LNCaP clone FGC (cell line): ENCODE measurements around the gene NFIA.

ENCODE experiments used
- DNase-seq: peaks from one replicate; pipeline ENCODE4 v3.0.0-alpha.2; 2011; ENCODE audit warnings: low read depth
- H3K4me3 ChIP-seq: 2 replicates; pipeline ENCODE4 v1.5.1; 2011; ENCODE audit warnings: mild to moderate bottlenecking, low read depth, low read length, control low read depth
- CTCF ChIP-seq: IDR thresholded peaks from 2 replicates; pipeline ENCODE4 v1.5.1; 2012; ENCODE audit warnings: mild to moderate bottlenecking; ENCODE audit not compliant: control insufficient read depth, insufficient read depth; ENCODE audit errors: extremely low read depth

NFIA gene

GRCh38 chr1:61406467-61406866, 324.1 kb downstream of the NFIA start:
- DNase-seq, result no peak
- H3K4me3 ChIP-seq, result no peak overlapping the region
- TF ChIP-seq CTCF, result no peak

- TF ChIP-seq CTCF, result no peak
- no peak overlapping the region for H3K4me3 ChIP-seq
- no peak for DNase-seq
Measured at GRCh38 chr1:61412601-61413000, 330.2 kb downstream of the NFIA start.

- DNase-seq, result no peak
- no peak for TF ChIP-seq CTCF
- no peak overlapping the region for H3K4me3 ChIP-seq
Measured at GRCh38 chr1:61419196-61419595, 336.8 kb downstream of the NFIA start.

- no peak for TF ChIP-seq CTCF
Measured at GRCh38 chr1:61419657-61420056, 337.3 kb downstream of the NFIA start.

GRCh38 chr1:61420243-61420642, 337.9 kb downstream of the NFIA start:
- H3K4me3 ChIP-seq, result no peak overlapping the region
- TF ChIP-seq CTCF, result no peak
- DNase-seq, result no peak

More at GRCh38 chr1:61419657-61420056, 337.3 kb downstream of the NFIA start:
- no peak overlapping the region for H3K4me3 ChIP-seq
- DNase-seq, result no peak

GRCh38 chr1:61420909-61421835, 338.8 kb downstream of the NFIA start:
- TF ChIP-seq CTCF, result no peak
- DNase-seq, result no peak
- H3K4me3 ChIP-seq, result no peak overlapping the region
